ENCODE data around the gene A3GALT2.

A3GALT2 gene

DNA sequence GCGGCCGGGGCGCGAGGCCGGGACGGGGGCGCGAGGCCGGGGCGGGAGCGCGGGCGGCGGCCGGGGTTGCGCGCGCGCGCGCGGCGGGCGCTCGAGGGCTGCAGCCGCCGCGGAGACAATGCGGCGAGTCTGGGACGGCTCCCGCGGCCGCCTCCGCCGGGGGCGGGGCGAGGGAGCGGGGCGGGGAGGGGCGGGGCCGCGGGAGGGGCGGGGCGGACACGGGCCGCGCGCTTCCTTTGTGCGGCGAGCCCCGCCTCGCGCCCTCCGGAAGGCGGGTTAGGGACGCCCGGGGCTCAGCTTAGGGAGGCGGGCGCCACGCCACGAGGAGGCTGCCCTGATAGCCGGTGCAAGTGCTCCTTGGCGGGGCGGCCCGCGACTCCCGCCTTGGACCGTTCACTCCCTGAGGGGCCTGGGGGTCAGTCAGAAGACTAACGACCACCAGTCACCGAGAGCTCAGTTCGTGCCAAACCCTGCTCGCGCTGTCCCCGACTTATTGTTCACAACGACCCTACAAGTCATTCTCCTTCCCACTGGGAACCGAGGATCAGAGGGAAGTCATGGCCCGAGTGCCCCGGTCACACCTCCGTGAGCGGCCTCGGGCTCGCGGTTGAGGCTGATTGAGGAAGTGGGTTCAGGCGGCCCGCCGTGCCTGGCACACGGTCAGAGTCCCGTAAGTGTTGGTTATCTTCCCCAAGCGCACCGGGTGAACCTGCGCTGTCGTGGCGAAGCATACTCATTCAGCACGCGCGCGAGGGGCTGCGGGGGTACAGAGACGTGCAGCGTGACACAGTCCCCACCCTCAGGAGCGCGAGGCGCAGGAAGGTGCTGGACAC is 29.1 kb upstream of the A3GALT2 start (continued):
- TF ChIP-seq ZXDB (tag by site-specific recombination; IDR thresholded peaks at IDR 0.05) (peak; percentile 63), ZNF311 (tag by site-specific recombination; IDR thresholded peaks at IDR 0.05; ENCODE audit: borderline replicate concordance) (no peak), HOXC10 (CRISPR knock-in tag; IDR thresholded peaks at IDR 0.05) (no peak), ZNF521 (tag by site-specific recombination; IDR thresholded peaks at IDR 0.05) (no peak), ZNF2 (tag by site-specific recombination; IDR thresholded peaks at IDR 0.05) (peak; percentile 62; the same call in 1 of the 2 replicates), ZNF335 (tag by site-specific recombination; conservative IDR thresholded peaks at IDR 0.05) (peak; percentile 92), ZNF530 (tag by site-specific recombination; IDR thresholded peaks at IDR 0.05; ENCODE audit: low read depth) (no peak), ZNF473 (tag by site-specific recombination; IDR thresholded peaks at IDR 0.05) (no peak), ZBTB1 (tag by site-specific recombination; IDR thresholded peaks at IDR 0.05) (no peak), ZNF266 (tag by site-specific recombination; IDR thresholded peaks at IDR 0.05; ENCODE audit: low read depth) (no peak), ZNF629 (tag by site-specific recombination; IDR thresholded peaks at IDR 0.05) (peak; percentile 70), EGR2 (tag by site-specific recombination; IDR thresholded peaks at IDR 0.05; ENCODE audit: low read depth) (no peak), MYNN (tag by site-specific recombination; IDR thresholded peaks at IDR 0.05; ENCODE audit: borderline replicate concordance) (no peak), SETDB1 (IDR thresholded peaks at IDR 0.05; ENCODE audit: insufficient read length, low read length) (no peak), ZNF155 (tag by site-specific recombination; IDR thresholded peaks at IDR 0.05) (no peak), RBAK (tag by site-specific recombination; IDR thresholded peaks at IDR 0.05) (no peak), ZNF670 (tag by site-specific recombination; IDR thresholded peaks at IDR 0.05; ENCODE audit: low read depth) (no peak), ZNF433 (tag by site-specific recombination; IDR thresholded peaks at IDR 0.05; ENCODE audit: low read depth) (no peak), ZNF169 (tag by site-specific recombination; IDR thresholded peaks at IDR 0.05) (no peak), ZNF112 (tag by site-specific recombination; IDR thresholded peaks at IDR 0.05) (no peak), ZNF596 (tag by site-specific recombination; IDR thresholded peaks at IDR 0.05) (no peak), ZNF223 (tag by site-specific recombination; IDR thresholded peaks at IDR 0.05) (no peak)
- TF ChIP-seq, protein P1, sequence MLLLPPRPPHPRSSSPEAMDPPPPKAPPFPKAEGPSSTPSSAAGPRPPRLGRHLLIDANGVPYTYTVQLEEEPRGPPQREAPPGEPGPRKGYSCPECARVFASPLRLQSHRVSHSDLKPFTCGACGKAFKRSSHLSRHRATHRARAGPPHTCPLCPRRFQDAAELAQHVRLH (tag by site-specific recombination; IDR thresholded peaks at IDR 0.05) = peak; percentile 9; the same call in 1 of the 2 replicates
- TF ChIP-seq, protein P2, sequence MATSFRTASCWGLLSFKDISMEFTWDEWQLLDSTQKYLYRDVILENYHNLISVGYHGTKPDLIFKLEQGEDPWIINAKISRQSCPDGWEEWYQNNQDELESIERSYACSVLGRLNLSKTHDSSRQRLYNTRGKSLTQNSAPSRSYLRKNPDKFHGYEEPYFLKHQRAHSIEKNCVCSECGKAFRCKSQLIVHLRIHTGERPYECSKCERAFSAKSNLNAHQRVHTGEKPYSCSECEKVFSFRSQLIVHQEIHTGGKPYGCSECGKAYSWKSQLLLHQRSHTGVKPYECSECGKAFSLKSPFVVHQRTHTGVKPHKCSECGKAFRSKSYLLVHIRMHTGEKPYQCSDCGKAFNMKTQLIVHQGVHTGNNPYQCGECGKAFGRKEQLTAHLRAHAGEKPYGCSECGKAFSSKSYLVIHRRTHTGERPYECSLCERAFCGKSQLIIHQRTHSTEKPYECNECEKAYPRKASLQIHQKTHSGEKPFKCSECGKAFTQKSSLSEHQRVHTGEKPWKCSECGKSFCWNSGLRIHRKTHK (tag by site-specific recombination; IDR thresholded peaks at IDR 0.05) = no peak
- TF ChIP-seq, protein P3, sequence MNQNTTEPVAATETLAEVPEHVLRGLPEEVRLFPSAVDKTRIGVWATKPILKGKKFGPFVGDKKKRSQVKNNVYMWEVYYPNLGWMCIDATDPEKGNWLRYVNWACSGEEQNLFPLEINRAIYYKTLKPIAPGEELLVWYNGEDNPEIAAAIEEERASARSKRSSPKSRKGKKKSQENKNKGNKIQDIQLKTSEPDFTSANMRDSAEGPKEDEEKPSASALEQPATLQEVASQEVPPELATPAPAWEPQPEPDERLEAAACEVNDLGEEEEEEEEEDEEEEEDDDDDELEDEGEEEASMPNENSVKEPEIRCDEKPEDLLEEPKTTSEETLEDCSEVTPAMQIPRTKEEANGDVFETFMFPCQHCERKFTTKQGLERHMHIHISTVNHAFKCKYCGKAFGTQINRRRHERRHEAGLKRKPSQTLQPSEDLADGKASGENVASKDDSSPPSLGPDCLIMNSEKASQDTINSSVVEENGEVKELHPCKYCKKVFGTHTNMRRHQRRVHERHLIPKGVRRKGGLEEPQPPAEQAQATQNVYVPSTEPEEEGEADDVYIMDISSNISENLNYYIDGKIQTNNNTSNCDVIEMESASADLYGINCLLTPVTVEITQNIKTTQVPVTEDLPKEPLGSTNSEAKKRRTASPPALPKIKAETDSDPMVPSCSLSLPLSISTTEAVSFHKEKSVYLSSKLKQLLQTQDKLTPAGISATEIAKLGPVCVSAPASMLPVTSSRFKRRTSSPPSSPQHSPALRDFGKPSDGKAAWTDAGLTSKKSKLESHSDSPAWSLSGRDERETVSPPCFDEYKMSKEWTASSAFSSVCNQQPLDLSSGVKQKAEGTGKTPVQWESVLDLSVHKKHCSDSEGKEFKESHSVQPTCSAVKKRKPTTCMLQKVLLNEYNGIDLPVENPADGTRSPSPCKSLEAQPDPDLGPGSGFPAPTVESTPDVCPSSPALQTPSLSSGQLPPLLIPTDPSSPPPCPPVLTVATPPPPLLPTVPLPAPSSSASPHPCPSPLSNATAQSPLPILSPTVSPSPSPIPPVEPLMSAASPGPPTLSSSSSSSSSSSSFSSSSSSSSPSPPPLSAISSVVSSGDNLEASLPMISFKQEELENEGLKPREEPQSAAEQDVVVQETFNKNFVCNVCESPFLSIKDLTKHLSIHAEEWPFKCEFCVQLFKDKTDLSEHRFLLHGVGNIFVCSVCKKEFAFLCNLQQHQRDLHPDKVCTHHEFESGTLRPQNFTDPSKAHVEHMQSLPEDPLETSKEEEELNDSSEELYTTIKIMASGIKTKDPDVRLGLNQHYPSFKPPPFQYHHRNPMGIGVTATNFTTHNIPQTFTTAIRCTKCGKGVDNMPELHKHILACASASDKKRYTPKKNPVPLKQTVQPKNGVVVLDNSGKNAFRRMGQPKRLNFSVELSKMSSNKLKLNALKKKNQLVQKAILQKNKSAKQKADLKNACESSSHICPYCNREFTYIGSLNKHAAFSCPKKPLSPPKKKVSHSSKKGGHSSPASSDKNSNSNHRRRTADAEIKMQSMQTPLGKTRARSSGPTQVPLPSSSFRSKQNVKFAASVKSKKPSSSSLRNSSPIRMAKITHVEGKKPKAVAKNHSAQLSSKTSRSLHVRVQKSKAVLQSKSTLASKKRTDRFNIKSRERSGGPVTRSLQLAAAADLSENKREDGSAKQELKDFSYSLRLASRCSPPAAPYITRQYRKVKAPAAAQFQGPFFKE (tag by site-specific recombination; IDR thresholded peaks at IDR 0.05; ENCODE audit: borderline replicate concordance) = no peak
- TF ChIP-seq, protein P4, sequence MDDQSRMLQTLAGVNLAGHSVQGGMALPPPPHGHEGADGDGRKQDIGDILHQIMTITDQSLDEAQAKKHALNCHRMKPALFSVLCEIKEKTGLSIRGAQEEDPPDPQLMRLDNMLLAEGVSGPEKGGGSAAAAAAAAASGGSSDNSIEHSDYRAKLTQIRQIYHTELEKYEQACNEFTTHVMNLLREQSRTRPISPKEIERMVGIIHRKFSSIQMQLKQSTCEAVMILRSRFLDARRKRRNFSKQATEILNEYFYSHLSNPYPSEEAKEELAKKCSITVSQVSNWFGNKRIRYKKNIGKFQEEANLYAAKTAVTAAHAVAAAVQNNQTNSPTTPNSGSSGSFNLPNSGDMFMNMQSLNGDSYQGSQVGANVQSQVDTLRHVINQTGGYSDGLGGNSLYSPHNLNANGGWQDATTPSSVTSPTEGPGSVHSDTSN (CRISPR knock-in tag; IDR thresholded peaks at IDR 0.05) = no peak
- TF ChIP-seq, protein P5, sequence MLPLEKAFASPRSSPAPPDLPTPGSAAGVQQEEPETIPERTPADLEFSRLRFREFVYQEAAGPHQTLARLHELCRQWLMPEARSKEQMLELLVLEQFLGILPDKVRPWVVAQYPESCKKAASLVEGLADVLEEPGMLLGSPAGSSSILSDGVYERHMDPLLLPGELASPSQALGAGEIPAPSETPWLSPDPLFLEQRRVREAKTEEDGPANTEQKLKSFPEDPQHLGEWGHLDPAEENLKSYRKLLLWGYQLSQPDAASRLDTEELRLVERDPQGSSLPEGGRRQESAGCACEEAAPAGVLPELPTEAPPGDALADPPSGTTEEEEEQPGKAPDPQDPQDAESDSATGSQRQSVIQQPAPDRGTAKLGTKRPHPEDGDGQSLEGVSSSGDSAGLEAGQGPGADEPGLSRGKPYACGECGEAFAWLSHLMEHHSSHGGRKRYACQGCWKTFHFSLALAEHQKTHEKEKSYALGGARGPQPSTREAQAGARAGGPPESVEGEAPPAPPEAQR (tag by site-specific recombination; IDR thresholded peaks at IDR 0.05) = no peak
- TF ChIP-seq, protein P6, sequence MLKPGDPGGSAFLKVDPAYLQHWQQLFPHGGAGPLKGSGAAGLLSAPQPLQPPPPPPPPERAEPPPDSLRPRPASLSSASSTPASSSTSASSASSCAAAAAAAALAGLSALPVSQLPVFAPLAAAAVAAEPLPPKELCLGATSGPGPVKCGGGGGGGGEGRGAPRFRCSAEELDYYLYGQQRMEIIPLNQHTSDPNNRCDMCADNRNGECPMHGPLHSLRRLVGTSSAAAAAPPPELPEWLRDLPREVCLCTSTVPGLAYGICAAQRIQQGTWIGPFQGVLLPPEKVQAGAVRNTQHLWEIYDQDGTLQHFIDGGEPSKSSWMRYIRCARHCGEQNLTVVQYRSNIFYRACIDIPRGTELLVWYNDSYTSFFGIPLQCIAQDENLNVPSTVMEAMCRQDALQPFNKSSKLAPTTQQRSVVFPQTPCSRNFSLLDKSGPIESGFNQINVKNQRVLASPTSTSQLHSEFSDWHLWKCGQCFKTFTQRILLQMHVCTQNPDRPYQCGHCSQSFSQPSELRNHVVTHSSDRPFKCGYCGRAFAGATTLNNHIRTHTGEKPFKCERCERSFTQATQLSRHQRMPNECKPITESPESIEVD (tag by site-specific recombination; IDR thresholded peaks at IDR 0.05) = no peak
